OCI-LY7 (cell line): ENCODE measurements around the gene EME1. TPM values are rescaled to one million over a fixed set of nuclear protein-coding genes. Genes with fewer than 3 reads are reported as not detected.

Source experiments
- BruUV-seq: library from RNA; stranded (reverse); fragments of 400-500 nt; replicated peaks from 2 replicates; lab custom pipeline; 2021; lab: Mats Ljungman, UMichigan
- CTCF ChIA-PET: fragments of 300-600 bp; sonication (Branson Sonifier 250); formaldehyde crosslinking; loops from one replicate; lab custom pipeline; 2022; ENCODE audit warnings: antibody characterized with exemption; ENCODE audit not compliant: unreplicated experiment; lab: Charles Lee
- POLR2A ChIA-PET: fragments of 300-600 bp; sonication (Branson Sonifier 250); formaldehyde crosslinking; loops from one replicate; lab custom pipeline; 2022; ENCODE audit warnings: antibody characterized with exemption; lab: Charles Lee
- DNase-seq: peaks from one replicate; pipeline ENCODE4 v3.0.0-alpha.2; 2015; ENCODE audit warnings: low spot score
- H2AFZ ChIP-seq: fragments of 200-600 bp; sonication (generic), shearing (Covaris generic); 2 replicates; pipeline ENCODE4 v1.6.1; 2014; ENCODE audit warnings: mild to moderate bottlenecking, antibody characterized with exemption, low read length, moderate library complexity
- H3K27ac ChIP-seq: fragments of 200-600 bp; sonication (generic); 2 replicates; pipeline ENCODE4 v1.5.1; 2014; ENCODE audit warnings: mixed run types, low read depth, mild to moderate bottlenecking, moderate library complexity, low read length, inconsistent platforms; ENCODE audit not compliant: poor library complexity, severe bottlenecking
- H3K36me3 ChIP-seq: fragments of 200-600 bp; sonication (generic); 2 replicates; pipeline ENCODE4 v1.6.1; 2014; ENCODE audit warnings: mild to moderate bottlenecking, antibody characterized with exemption, low read length, moderate library complexity, mixed read lengths; ENCODE audit not compliant: insufficient read depth
- H3K4me1 ChIP-seq: fragments of 200-600 bp; sonication (generic); 2 replicates; pipeline ENCODE4 v1.5.1; 2014; ENCODE audit warnings: mild to moderate bottlenecking, low read length; ENCODE audit not compliant: insufficient read depth, poor library complexity, severe bottlenecking
- H3K4me2 ChIP-seq: fragments of 200-600 bp; sonication (generic); 2 replicates; pipeline ENCODE4 v1.6.1; 2014; ENCODE audit warnings: mild to moderate bottlenecking, low read length
- H3K4me3 ChIP-seq: fragments of 200-600 bp; sonication (generic); 2 replicates; pipeline ENCODE4 v1.5.1; 2014; ENCODE audit warnings: mild to moderate bottlenecking, low read depth, low read length; ENCODE audit not compliant: poor library complexity, severe bottlenecking
- H3K79me2 ChIP-seq: fragments of 200-600 bp; sonication (generic); 2 replicates; pipeline ENCODE4 v1.6.1; 2016; ENCODE audit warnings: low read depth, mild to moderate bottlenecking, low read length, moderate library complexity, mixed read lengths; ENCODE audit not compliant: insufficient read depth
- H3K9me2 ChIP-seq: fragments of 200-600 bp; sonication (generic); 2 replicates; pipeline ENCODE4 v1.6.1; 2016; ENCODE audit warnings: mild to moderate bottlenecking, low read length, mixed read lengths; ENCODE audit not compliant: insufficient read depth
- H3K9me3 ChIP-seq: fragments of 200-600 bp; sonication (generic); 2 replicates; pipeline ENCODE4 v1.6.1; 2014; ENCODE audit warnings: mild to moderate bottlenecking, mixed run types, low read length, mixed read lengths
- H4K20me1 ChIP-seq: fragments of 200-600 bp; sonication (generic); 2 replicates; pipeline ENCODE4 v1.6.1; 2014; ENCODE audit warnings: mild to moderate bottlenecking, antibody characterized with exemption, low read length, moderate library complexity, mixed read lengths; ENCODE audit not compliant: insufficient read depth
- EZH2phosphoT487 ChIP-seq: fragments of 200-600 bp; sonication (generic); IDR thresholded peaks from 2 replicates; pipeline ENCODE4 v1.6.1; 2018; ENCODE audit warnings: low read depth, borderline replicate concordance, mild to moderate bottlenecking, mixed run types, antibody characterized with exemption, low read length, moderate library complexity, mixed read lengths
- intact Hi-C: fragments of 100-400 bp; cut with micrococcal nuclease; formaldehyde crosslinking; loops from one replicate; pipeline ENCODE4 v1.10.0; 2022; ENCODE audit not compliant: unreplicated experiment
- total RNA-seq, 2 experiments: library from RNA; depleted of rRNA in 1 of 2; stranded (reverse); fragments of >200 nt in 1 of 2; shearing (Covaris generic) in 1 of 2; gene quantifications; 2 replicates each; pipeline ENCODE4 v1.2.3, GENCODE V29; 2014 to 2022
- TF ChIP-seq, protein P1 (sequence below): fragments of 200-600 bp; sonication (generic); conservative IDR thresholded peaks from 2 replicates; pipeline ENCODE4 v1.5.1; 2014; ENCODE audit warnings: mild to moderate bottlenecking, antibody characterized with exemption, low read length, moderate library complexity, mixed read lengths

Gene EME1
- total RNA-seq, 2 experiments from 2014 or later = 25.2 to 34.2 TPM

DNA sequence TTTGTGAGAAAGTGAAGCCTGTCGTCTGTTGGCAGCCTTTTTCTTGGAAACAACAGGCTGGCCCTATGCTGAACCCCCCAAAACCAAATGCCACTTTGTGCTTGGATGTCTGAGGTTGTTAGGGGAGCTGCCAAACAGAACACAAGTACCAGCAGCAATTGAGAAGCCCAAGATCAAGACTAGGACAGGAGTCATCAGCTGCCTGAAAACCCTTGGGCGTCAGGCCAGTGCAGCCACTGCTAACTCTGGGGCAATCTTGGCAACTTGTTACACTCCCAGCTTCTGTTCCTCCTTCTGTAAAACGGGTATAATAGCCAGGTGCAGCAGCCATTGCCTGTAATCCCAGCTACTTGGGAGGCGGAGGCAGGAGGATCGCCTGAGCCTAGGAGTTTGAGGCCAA is 33.5 kb downstream of the EME1 start:
- BruUV-seq = no TSS peak

DNA sequence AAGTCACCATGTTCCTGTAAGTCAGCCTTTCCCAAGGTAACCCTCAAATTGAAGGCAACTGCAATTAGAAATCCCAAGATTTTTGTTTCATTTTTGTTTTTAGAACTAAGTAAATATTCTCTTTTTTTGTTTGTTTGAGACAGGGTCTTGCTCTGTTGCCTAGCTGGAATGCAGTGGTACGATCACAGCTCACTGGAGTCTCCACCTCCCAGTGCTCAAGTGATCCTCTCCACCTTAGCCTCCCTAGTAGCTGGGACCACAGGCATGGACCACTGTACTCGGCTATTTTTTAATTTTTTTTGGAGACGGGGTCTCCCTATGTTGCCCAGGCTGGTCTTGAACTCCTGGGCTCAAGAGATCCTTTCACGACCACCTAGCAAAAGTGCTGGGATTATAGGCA is 34.9 kb downstream of the EME1 start:
- H3K4me3 ChIP-seq = no peak overlapping the region
- POLR2A ChIA-PET = no interaction called here
- H3K79me2 ChIP-seq = no peaks in the 10 kb centered on the region
- no peak overlapping the region for H2AFZ ChIP-seq
- no peak for TF ChIP-seq EZH2phosphoT487
- TF ChIP-seq, protein P1, sequence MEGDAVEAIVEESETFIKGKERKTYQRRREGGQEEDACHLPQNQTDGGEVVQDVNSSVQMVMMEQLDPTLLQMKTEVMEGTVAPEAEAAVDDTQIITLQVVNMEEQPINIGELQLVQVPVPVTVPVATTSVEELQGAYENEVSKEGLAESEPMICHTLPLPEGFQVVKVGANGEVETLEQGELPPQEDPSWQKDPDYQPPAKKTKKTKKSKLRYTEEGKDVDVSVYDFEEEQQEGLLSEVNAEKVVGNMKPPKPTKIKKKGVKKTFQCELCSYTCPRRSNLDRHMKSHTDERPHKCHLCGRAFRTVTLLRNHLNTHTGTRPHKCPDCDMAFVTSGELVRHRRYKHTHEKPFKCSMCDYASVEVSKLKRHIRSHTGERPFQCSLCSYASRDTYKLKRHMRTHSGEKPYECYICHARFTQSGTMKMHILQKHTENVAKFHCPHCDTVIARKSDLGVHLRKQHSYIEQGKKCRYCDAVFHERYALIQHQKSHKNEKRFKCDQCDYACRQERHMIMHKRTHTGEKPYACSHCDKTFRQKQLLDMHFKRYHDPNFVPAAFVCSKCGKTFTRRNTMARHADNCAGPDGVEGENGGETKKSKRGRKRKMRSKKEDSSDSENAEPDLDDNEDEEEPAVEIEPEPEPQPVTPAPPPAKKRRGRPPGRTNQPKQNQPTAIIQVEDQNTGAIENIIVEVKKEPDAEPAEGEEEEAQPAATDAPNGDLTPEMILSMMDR = no peak
- no peaks in the 10 kb centered on the region for H3K36me3 ChIP-seq
- no peaks in the 10 kb centered on the region for H3K9me2 ChIP-seq
- no peaks in the 10 kb centered on the region for H3K9me3 ChIP-seq
- intact Hi-C loops = no loop called here
- no TSS peak for BruUV-seq
- H3K27ac ChIP-seq = no peak overlapping the region
- H4K20me1 ChIP-seq = no peaks in the 10 kb centered on the region
- no peak overlapping the region for H3K4me2 ChIP-seq
- DNase-seq = no peak
- CTCF ChIA-PET = no interaction called here
- no peaks in the 10 kb centered on the region for H3K4me1 ChIP-seq

More for the DNA sequence above, 33.5 kb downstream of the EME1 start:
- Histone ChIP-seq H4K20me1 (no peaks in the 10 kb centered on the region), H3K9me3 (no peaks in the 10 kb centered on the region), H3K4me2 (no peak overlapping the region), H3K4me3 (no peak overlapping the region), H3K27ac (no peak overlapping the region), H3K4me1 (no peaks in the 10 kb centered on the region), H3K36me3 (no peaks in the 10 kb centered on the region), H3K79me2 (no peaks in the 10 kb centered on the region), H2AFZ (no peak overlapping the region), H3K9me2 (no peaks in the 10 kb centered on the region)
- intact Hi-C loops = no loop called here
- no peak for DNase-seq
- ChIA-PET POLR2A (no interaction called here), CTCF (interaction anchor here (0.7 kb wide), 1 partner anchor 49 kb away, joined by 4 read pairs; no protein-coding TSS in a partner anchor)
- TF ChIP-seq, protein P1 = no peak
- no peak for TF ChIP-seq EZH2phosphoT487

- H2AFZ ChIP-seq = no peak overlapping the region
- ChIA-PET POLR2A (no interaction called here), CTCF (no interaction called here)
- no peak overlapping the region for H3K4me3 ChIP-seq
- no peaks in the 10 kb centered on the region for H3K9me2 ChIP-seq
- no peak for TF ChIP-seq EZH2phosphoT487
- TF ChIP-seq, protein P1 = no peak
- H4K20me1 ChIP-seq = no peaks in the 10 kb centered on the region
- DNase-seq = no peak
- no peak overlapping the region for H3K4me2 ChIP-seq
- H3K9me3 ChIP-seq = no peaks in the 10 kb centered on the region
- no peaks in the 10 kb centered on the region for H3K36me3 ChIP-seq
- intact Hi-C loops = no loop called here
- BruUV-seq = no TSS peak
- H3K4me1 ChIP-seq = no peaks in the 10 kb centered on the region
- H3K27ac ChIP-seq = no peak overlapping the region
- H3K79me2 ChIP-seq = no peaks in the 10 kb centered on the region
These were observed 39.2 kb downstream of the EME1 start for GRCh38 chr17:50412188-50412732.
